ENCODE data around the gene CECR2. TPM values are rescaled to one million over a fixed set of nuclear protein-coding genes. Genes with fewer than 3 reads are reported as not detected.

CECR2 gene
- total RNA-seq, 1 experiment from 2014 or later: not detected

- Histone ChIP-seq H3K4me3 (ENCODE audit: low read length) (no peak overlapping the region), H3K27ac (ENCODE audit: low read length) (no peak overlapping the region), H3K27me3 (ENCODE audit: low read length) (no peaks in the 10 kb centered on the region), H4K20me1 (ENCODE audit: low read length) (no peaks in the 10 kb centered on the region), H3K79me2 (ENCODE audit: low read length) (peaks cover 7% of the 10 kb centered on the region; the same call in 1 of the 2 replicates), H3F3A (ENCODE audit: low read length, unreplicated experiment) (no peaks in the 10 kb centered on the region), H3K9me2 (replicated peaks; ENCODE audit: low read length) (no peaks in the 10 kb centered on the region), H3K36me3 (ENCODE audit: low read depth, low read length) (peaks cover 14% of the 10 kb centered on the region; the same call in 1 of the 2 replicates), H3K4me2 (ENCODE audit: low read length) (no peak overlapping the region), H3K4me1 (ENCODE audit: insufficient read depth, low read length) (no peaks in the 10 kb centered on the region), H3K9me3 (ENCODE audit: low read length) (no peaks in the 10 kb centered on the region), H3K9ac (ENCODE audit: low read length) (no peak overlapping the region), H2AFZ (ENCODE audit: low read length) (no peak overlapping the region)
- ATAC-seq: no peak
- TF ChIP-seq CTCF (conservative IDR thresholded peaks at IDR 0.05; ENCODE audit: low read depth, low read length) (no peak), EZH2phosphoT487 (IDR thresholded peaks at IDR 0.05; ENCODE audit: borderline replicate concordance, low read length) (no peak), EZH2 (IDR thresholded peaks at IDR 0.05; ENCODE audit: low read length, unreplicated experiment) (no peak)
- ChIA-PET CTCF (no interaction called here), POLR2A (ENCODE audit: unreplicated experiment) (no interaction called here)
- no peak for DNase-seq
- no TSS peak for BruUV-seq (replicated peaks)
- intact Hi-C loops (cut with micrococcal nuclease): no loop called here
Observed at GRCh38 chr22:17603668-17604067, 234.4 kb downstream of the CECR2 start.

GRCh38 chr22:17606496-17606895, 237.2 kb downstream of the CECR2 start:
- POLR2A ChIA-PET (ENCODE audit: unreplicated experiment): no interaction called here
- no peaks in the 10 kb centered on the region for H3K27me3 ChIP-seq (ENCODE audit: low read length)
- ATAC-seq (no peak), DNase-seq (no peak)
- no peak for TF ChIP-seq EZH2 (IDR thresholded peaks at IDR 0.05; ENCODE audit: low read length, unreplicated experiment)
- no peak for TF ChIP-seq CTCF (conservative IDR thresholded peaks at IDR 0.05; ENCODE audit: low read depth, low read length)
- TF ChIP-seq EZH2phosphoT487 (IDR thresholded peaks at IDR 0.05; ENCODE audit: borderline replicate concordance, low read length): no peak
- no peaks in the 10 kb centered on the region for H3F3A ChIP-seq (ENCODE audit: low read length, unreplicated experiment)
- H3K4me2 ChIP-seq (ENCODE audit: low read length): no peak overlapping the region
- intact Hi-C loops (cut with micrococcal nuclease): no loop called here
- H3K27ac ChIP-seq (ENCODE audit: low read length): no peak overlapping the region
- no peaks in the 10 kb centered on the region for H3K4me1 ChIP-seq (ENCODE audit: insufficient read depth, low read length)
- peaks cover 7% of the 10 kb centered on the region; the same call in 1 of the 2 replicates for H3K79me2 ChIP-seq (ENCODE audit: low read length)
- no peaks in the 10 kb centered on the region for H3K9me3 ChIP-seq (ENCODE audit: low read length)
- H3K4me3 ChIP-seq (ENCODE audit: low read length): no peak overlapping the region
- no TSS peak for BruUV-seq (replicated peaks)
- no peak overlapping the region for H3K9ac ChIP-seq (ENCODE audit: low read length)
- peaks cover 12% of the 10 kb centered on the region; the same call in 1 of the 2 replicates for H3K36me3 ChIP-seq (ENCODE audit: low read depth, low read length)
- H4K20me1 ChIP-seq (ENCODE audit: low read length): no peaks in the 10 kb centered on the region
- no peaks in the 10 kb centered on the region for H3K9me2 ChIP-seq (replicated peaks; ENCODE audit: low read length)
- H2AFZ ChIP-seq (ENCODE audit: low read length): no peak overlapping the region
- CTCF ChIA-PET: no interaction called here

Other genes starting within 250 kb of the CECR2 start
- gene TMEM121B, start 248.1 kb upstream of the CECR2 start, total RNA-seq (2014; rRNA removed): 0.11 and 0.12 TPM in 2 replicates
- 57.3 and 62.9 TPM in 2 replicates for gene HDHD5, start 210.2 kb upstream of the CECR2 start, total RNA-seq (2014; rRNA removed)
- not detected in 2 replicates for gene ADA2, start 150.0 kb upstream of the CECR2 start, total RNA-seq (2014; rRNA removed)
- 0.22 TPM in 1 of 2 replicates, not detected in the other for gene SLC25A18, start 194.0 kb downstream of the CECR2 start, total RNA-seq (2014; rRNA removed)